IPS DF 19.7 (cell line): Measurements from ENCODE around the gene PTGIS.

Experiments
- DNase-seq: peaks from one replicate; pipeline ENCODE4 v3.0.0-alpha.2; 2013; ENCODE audit warnings: low read depth, low spot score

Gene PTGIS

DNA sequence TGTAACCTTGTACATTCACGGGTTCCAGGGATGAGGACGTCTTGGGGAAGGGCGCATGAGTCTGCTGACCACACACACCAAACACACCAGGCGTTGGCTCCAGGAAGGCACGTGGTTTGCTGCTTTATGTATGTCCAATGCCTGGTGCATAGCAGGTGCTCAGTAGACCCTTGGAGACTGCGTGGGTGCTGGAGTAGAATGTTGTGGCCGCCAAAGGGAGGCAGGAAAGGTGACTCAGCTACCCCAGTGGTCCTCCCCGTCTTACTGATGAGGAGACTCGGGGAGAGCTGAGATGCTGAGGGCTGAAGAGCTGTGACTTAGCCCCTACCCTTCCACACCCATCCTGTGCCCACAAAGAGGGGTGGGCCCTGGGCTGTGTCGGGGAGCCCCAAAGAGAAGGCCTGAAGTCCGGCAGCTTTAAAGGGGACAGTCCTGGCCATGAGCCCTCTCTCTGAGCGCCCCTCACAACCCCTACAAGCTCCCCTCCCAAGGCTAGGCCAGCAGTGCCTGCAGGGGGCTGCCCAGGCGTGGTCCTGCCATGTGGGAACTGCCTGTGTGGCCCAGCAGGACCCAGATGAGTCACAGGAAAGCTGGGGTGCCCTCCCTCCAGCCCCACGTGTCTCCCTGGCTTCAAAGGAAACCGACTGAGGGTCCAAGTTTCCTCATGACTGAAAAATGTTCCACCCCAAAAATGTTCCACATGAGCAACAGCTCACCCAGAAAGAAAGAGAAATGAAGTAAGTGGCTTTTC is 28.0 kb upstream of the PTGIS start:
- DNase-seq = no peak

DNA sequence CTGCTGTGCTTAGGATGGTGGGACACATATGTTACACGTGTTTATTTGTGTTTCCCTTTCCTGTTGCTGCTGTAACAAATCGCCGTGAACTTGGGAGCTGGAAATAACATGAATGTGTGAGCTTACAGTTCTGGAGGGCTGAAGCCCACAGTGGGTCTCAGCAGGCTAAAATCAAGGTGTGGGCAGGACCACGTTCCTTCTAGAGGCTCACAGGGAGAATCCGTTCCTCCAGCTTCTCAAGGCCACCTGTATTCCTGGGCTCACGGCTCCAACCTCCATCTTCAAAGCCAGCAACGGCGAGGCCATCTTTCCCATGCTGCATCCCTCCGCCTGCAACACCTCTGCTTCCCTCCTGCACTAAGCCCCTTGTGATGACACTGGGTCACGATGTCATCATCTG is 27.4 kb upstream of the PTGIS start:
- no peak for DNase-seq

DNA sequence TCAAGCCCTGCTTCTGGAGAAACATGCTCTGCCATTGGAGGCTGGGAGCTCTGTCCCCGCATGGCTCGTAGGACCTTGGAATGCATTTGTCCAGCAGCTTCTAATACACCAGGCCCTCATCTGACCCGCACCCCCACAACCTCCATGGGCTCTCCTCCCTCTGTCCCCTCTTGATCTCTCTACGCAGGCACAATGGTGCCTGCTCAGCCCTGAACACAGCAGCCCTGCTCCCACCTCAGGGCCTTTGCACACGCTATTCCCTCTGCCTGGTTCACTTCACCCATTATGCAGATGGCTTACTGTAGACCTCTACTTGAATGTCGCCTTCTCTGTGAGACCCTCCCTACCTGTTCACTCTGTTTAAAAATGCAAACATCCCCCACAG is 27.0 kb upstream of the PTGIS start:
- no peak for DNase-seq

DNA sequence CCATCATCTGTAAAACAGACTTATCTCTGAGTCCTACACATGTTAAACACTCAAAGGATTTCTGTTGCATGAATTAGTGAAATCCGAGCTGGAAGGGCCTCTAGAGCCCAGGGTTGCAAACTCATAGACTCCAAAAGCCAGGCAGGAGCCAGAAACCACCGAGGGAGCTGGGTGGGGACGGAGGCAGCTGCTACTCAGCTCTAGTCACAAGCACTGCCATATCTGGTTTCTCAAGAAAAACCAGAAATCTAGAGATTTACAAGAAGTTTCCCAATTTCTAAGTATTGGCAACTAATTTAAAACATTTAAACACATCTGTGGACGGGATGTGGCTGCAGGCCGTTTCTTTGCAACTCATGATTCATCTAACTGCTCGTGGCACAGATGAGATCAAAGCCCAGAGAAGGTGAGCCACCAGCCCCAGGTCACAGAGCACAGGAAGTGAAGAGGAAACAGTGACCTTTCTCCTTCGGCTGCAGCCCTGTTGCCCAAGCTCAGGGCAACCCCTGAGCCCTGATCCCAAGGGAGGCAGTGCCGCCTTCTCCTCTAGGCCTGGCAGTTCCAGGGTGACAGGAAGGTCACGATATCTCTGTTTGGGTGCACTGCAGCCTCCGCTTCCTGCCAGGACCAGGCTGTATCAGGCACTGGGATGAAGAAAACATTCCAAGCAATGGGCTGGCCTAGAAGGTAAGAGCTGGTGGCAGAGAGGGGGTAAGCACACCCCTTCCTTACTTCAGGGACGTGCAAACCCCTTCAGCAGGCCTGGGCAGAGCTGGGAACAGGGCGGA is 26.4 kb upstream of the PTGIS start:
- DNase-seq = no peak

DNA sequence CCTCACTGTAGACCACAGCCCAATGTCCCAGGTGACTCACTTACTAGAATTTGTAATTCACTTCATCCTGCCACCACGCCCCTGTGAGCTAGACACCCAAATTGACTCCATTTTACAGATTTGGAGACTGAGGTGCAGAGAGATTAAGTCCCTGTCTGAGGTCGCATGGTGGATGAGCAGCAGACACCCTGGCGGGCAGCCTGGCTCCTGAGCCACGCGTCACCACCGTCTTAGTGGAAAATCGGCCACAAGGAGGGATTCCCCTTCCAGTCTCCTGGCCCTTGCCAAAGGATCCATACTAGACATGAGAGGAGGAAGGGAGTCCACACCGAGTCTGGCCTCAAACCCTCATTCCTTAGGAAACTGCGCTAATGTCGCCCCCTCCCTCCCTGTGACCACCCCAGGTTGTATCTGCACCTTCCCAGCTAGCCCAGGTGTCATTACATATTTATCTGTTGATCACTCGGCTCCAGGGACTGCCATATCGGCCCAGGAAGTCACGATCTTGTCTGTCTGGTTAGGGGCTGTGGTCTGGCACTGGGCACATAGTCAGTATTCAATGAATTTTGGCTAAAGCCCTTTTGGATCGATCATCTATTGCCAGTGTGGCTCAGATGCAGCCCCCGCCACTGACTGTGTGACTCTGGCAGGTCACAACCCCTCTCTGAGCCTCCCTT is 25.7 kb upstream of the PTGIS start:
- no peak for DNase-seq

DNA sequence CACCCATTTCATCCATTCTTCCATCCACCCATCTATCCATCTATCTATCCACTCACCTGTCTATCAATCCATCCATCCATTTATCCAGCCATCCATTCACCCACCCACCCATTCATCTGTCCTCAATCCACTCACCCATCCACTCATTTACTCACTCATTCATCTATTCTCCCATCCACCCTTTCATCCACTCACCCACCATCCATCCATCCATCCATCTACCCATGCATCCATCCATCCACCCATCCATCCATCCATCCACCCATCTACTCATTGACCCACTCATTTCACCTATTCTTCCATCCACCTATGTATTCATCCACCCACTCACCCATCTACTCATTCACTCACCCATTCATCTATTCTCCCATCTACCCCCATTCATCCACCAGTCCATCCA is 24.2 kb upstream of the PTGIS start:
- DNase-seq = no peak

DNA sequence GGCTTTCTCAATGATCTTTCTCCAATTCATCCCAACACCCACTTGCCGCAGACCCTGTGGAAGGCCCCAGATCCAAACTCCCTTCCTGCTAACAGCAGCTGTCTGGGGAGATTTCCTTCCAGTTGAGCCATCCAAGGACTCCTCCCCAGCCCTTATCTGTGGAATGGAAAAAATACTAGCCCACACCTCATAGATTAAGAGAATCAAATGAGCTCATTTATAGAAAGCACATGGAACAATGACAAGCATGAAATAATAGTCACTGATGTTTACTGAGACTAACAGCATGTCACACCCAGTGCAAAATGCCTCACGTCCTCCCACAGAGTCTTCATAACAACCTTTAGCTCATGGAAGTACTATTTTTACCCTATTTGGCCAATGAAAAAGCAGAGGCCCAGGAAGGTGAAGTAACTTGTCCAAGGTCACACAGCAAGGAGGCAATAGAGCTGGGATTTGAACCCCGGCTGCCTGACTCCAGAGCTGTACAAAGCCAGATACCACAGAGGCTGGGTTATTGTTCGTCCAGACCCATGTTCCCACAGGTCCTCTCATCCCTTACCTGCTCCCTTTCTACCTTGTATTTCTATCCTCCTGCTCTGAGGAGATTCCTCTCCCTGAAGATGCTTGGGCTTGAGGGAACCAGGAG is 23.4 kb upstream of the PTGIS start:
- no peak for DNase-seq

DNA sequence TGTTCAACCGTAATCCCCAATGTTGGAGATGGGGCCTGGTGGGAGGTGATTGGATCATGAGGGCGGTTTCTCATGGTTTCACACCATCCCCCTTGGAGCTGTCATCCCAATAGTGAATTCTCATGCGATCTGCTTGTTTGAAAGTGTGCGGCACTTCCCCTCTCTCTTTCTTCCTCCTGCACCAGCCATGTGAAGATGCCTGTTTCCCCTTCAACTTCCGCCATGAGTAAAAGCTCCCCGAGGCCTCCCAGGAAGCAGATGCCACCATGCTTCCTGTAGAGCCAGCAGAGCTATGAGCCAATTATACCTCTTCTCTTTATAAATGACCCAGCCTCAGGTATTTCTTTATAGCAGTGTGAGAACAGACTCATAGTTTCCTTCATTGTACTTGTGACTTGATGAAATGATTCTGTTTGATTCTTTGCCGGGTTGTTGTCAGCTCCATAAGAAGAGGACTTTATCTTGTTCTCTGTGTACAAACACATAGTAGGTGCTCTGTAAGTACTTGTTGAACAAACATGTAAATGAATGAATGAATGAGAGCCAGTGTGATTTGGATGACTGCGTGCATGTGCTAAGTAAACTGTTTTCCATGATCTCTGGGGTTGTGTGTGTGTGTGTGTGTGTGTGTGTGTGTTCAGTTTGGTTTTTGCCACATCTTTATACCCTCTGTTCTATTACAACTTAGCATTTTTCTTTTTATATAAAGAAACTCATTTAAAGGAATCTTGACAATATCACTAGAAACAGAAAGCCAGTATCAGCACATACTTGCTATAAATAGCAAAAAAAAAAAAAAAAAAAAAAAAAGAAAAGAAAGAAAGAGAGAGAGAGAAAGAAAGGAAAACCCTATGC is 22.5 kb upstream of the PTGIS start:
- no peak for DNase-seq

DNA sequence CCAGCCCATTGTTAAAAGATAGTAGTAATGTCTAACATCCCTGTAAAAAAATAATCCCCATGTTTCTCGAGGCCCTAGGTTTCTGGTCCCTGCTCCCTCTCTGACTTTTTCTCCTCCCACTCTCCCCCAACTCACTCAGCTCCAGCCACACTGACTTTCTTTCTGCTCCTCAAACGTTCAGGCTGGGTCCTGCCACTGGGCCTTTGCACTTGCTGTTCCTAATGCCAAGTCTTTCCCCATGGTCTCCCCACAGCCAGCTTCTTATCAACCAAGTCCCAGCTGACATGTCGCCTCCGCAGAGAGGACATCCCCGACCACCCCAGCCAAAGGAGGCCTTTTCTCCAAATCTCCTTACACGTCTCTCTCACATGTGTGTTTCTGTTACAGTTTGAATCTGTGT is 21.8 kb upstream of the PTGIS start:
- DNase-seq = no peak

DNA sequence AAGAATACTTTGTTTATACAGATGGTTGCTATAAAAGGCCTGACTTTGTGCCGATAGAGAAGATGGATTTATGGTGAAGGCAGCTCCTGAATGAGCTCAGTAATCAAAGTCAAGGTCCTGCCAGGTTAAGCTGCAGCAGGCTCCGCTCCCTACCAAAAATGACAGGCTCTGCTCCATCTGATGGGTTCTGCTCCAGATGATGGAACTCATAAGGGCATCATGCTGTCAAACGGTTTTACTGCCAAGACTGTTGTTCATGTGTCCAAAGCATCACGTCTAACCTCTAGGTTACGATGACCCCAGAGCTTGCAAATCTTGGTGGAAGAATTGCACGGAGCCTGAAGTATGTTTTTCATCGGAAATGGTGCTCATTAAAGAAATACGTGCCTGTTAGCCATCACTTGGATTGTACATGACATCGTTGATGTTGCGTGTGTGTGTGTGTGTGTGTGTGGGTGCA is 19.2 kb upstream of the PTGIS start:
- DNase-seq = no peak

DNA sequence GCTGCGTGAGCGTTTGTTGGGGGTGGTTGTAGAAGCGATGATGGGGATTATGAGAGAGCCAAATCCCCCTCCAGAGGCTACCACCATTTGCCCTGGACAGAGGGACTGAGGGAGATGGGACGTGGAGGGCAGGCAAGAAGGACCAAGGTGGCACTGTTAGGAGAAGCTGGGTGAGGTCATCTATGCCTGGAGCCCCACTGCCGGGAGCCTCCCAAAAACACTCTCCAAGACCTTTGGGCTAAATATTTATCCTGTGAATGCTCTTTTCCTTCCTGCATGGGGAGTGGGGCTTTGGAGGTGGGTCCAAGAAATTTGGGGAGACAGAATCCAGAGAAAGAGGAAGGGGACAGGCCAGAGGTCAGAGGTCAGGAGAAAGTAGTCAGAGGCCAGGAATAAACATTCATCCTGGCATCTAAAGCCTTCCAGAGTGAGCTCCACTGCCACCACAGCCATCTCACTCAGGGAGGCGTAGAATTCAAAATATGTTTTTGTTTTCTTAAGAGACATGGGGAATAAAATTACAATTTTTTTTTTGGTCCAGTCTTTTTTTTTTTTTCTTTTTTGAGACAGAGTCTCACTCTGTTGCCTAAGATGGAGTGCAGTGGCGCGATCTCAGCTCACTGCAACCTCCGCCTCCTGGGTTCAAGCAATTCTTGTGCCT is 17.8 kb upstream of the PTGIS start:
- DNase-seq = no peak

DNA sequence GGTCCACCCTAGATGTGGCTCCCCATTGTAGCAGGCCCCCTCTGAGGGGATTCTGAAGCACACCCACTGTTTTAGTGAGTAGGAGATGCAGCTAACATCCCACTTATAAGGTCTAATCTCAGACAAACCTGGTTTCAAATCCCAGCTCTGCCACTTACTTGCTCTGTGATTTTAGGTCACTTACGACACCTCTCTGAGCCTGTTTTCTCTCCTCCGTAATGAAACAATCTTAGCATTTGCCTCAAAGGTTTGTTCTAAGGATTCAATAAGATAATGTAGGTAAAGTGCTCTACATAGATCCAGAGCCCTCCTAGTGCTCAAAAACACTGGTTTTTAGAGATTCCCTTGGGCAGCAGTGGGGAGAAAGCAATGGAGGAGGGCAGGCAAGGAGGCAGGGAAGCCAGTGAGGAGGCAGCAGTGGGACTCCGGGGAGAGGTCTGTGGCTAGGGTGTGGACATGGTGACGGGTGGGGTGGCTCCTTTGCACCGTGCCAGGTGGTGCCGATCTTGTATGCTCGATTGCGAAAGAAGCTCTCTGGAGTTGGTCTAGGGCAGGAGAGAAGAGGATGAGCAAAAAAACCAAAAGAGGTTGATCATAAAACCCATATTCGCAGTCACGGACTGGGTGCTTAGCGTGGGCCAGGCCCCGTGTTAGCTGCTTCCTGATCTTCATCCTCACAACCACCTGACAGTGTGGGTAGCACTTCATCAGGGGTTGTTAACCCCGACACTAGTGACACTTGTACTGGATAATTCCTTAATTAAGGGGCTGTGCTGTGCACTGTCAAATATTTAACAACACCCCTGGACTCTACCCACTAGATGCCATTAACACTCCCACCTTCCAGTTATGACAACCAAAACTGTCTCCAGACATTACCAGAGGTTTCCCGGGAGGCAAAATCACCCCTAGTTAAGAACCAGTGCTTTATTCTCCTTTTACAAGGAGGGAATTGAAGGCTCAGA is 16.8 kb upstream of the PTGIS start:
- DNase-seq = no peak

DNA sequence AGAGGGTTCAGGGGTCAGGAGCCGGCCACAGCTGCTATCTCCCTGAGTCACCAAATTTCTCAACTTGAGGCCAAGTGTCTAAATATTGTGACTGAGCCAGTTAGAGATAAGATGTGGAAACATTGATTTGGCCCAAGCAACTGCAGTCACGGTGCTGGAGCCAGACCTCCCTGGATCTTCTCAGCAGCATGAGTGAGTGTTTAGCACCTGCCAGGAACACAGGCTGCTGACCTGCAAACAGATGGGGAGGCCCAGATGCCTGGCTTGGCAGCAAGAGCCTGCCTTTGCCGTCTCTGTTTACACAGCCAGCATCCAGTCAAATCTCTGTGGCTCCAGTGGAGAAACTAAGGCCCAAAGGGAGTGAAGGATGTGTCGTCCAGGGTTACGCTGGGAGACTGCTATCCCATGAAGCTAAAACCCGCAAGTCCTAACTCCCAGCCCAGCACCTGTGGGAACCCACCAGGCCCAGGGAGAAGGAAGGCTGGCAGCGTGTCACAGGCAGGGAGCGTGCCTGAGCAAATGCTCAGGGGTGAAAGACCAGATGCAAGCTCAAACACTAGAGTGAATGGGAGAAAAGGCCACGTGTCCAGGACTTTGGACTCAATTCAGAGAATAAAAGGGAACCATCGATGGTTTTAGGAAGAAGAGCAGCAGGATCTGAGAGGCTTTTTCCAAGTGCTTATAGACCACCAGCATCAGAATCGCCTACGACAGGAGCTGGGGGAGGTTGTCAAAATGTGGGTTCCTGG is 15.9 kb upstream of the PTGIS start:
- no peak for DNase-seq

DNA sequence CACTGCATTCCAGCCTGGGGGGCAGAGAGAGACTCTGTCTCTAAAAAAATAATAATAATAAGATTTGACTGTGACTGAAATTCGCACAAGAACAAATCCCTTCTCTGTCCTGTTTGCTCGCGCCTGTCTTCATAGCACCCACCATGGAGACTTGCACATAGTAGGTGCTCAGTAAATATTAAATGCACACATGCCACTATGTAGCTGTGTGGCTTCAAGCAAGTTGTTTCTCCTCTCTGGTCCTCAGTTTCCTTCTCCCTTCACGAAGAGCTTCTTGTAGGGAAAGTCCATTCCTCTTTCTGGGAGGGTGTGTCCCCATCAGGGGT is 15.4 kb upstream of the PTGIS start:
- DNase-seq = no peak

DNA sequence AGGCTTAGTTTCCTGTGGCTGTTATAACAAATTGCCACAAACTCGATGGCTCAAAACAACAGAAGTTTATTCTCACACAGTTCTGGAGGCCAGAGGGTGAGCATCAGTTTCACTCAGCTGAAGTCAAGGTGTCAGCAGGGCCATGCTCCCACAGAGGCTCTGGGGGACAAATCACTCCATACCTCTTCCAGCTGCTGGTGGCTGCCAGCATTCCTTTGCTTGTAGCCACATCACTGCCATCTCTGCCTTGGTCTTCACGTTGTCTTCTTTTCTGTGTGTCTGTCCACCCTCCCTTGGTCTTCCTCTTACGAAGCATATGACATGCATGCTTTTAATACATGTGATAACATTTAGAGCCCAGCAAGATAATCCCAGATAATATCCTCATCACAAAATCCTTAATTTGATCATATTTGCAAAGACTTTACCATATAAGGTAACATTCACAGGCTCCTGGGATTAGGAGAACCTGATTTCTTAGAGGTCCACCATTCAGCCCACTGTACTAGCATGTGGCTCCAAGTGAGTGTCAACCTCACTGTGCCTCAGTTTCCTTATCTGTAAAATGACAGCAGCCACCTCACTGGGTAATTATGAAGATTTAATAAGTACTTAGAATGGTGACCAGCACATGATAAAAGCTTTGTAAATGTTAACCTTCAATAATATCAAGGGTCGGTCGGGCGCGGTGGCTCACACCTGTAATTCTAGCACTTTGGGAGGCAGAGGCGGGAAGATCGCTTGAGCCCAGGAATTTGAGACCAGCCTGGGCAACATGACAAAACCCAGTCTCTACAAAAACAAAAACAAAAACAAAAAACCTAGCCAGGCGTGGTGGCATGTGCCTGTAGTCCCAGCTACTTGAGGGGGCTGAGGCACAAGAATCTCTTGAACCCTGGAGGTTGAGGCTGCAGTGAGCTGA is 14.7 kb upstream of the PTGIS start:
- DNase-seq = no peak

DNA sequence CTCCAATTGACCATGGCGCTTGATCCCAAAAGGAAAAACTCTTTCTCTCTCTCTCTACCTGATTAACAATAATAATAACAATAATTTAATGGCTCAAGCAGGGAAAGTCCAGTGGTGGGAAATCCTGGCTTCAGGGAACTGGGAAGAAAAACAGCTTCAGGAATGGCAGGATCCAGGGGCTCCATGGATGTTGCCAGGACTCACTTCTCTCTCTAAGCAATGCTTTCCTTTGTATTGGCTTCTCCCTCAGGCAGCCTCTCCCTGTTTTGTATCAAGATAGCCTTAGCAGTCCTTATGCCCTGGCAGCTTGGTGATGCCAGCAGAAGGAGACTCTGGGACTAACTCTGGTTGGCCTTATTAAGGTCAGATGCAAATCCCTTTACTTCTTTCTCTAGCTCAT is 13.5 kb upstream of the PTGIS start:
- no peak for DNase-seq

DNA sequence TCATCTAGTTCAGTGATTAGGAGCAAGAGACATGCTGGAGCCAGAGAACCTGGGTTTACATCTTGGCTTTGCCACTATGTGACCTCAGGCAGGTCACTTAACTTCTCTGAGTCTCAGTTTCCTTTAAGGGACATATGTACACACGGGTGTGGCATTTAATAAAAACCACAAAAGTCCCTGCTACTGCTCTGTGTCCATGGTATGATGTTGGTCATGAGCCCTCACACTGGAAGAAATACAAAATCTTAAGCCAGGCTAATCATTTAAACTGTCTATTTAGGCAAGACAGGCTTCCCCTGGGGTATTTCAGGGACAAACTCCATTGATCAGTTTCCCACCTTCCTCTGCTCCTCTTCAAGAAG is 12.9 kb upstream of the PTGIS start:
- DNase-seq = no peak
